HEK293 (cell line): ENCODE results near the gene COMMD3.

Experiments
- CTCF ChIP-seq: fragments of 450-650 bp; formaldehyde crosslinking; IDR thresholded peaks from 2 replicates; pipeline ENCODE4 v1.5.1; 2016; ENCODE audit warnings: missing biosample characterization, missing genetic modification characterization
- FEZF1 ChIP-seq: fragments of 450-650 bp; formaldehyde crosslinking; IDR thresholded peaks from 2 replicates; pipeline ENCODE4 v1.5.1; 2016; ENCODE audit warnings: missing biosample characterization, missing genetic modification characterization
- SP2 ChIP-seq: fragments of 450-650 bp; formaldehyde crosslinking; IDR thresholded peaks from 2 replicates; pipeline ENCODE4 v1.5.1; 2016; ENCODE audit warnings: missing biosample characterization, missing genetic modification characterization
- ZNF404 ChIP-seq: fragments of 450-650 bp; formaldehyde crosslinking; IDR thresholded peaks from 2 replicates; pipeline ENCODE4 v1.5.1; 2017; ENCODE audit warnings: missing biosample characterization, missing genetic modification characterization
- ZSCAN5A ChIP-seq: fragments of 450-650 bp; formaldehyde crosslinking; IDR thresholded peaks from 2 replicates; pipeline ENCODE4 v1.5.1; 2016; ENCODE audit warnings: missing biosample characterization, missing genetic modification characterization

- TF ChIP-seq CTCF (no peak), ZSCAN5A (no peak), FEZF1 (tag by site-specific recombination) (no peak), SP2 (tag by site-specific recombination) (no peak), ZNF404 (tag by site-specific recombination) (no peak)
Measured at GRCh38 chr10:22349755-22350154, 33.6 kb downstream of the COMMD3 start.
